ENCODE data around the gene DNAH10.

DNA sequence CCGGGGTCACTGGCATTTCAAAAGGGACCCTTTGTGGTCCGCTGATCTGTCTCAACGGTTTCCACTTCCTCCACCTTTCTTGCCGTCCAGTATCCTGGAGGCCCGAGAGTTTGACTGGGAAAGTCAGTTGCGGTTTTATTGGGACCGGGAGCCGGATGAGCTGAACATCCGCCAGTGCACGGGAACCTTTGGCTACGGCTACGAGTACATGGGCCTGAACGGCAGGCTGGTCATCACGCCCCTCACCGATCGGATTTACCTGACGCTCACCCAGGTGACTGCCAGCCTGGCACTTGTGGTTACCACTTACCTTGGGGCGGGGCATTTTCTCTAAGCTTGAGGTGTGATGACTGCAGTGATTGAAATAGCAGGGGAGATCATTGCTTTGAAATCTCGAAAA, 83.8 kb downstream of the DNAH10 start:
- TF ChIP-seq EZH2 (IDR thresholded peaks at IDR 0.05; ENCODE audit: insufficient read depth, poor library complexity, severe bottlenecking), result no peak
- no peak for TF ChIP-seq EZH2phosphoT487 (IDR thresholded peaks at IDR 0.05; ENCODE audit: insufficient read depth, low read depth)
